CD4-positive, CD25-positive, alpha-beta regulatory T cell (primary cell): Measurements from ENCODE around the gene UBAP1L. TPM values are rescaled to one million over a fixed set of nuclear protein-coding genes. Genes with fewer than 3 reads are reported as not detected.
"Not testable (repeated sequence)": the region's sequence is repeated elsewhere in the genome, so short reads cannot be mapped to it uniquely, and the experiment has no call there.

ENCODE experiments used
- ATAC-seq, 2 donors: fragments of 150-1000 bp; cut with Tn5 transposase; one replicate each; pipeline ENCODE4 v1.10.0; 2021; ENCODE audit warnings: low read depth in 2 of 2, moderate number of reproducible peaks in 2 of 2, moderate library complexity in 1 of 2
- DNase-seq, 3 donors: peaks; one replicate each; pipeline versions ENCODE4 v3.0.0 to v3.0.0-alpha.2; 2012 to 2022; ENCODE audit warnings: mixed read lengths in 1 of 3
- H3K27ac ChIP-seq: one replicate; pipeline ENCODE4 v1.7.0; 2013; ENCODE audit warnings: mild to moderate bottlenecking, low read length; ENCODE audit not compliant: insufficient read depth, poor library complexity, severe bottlenecking
- H3K27me3 ChIP-seq: one replicate; pipeline ENCODE4 v1.7.0; 2013; ENCODE audit warnings: low read length; ENCODE audit not compliant: control insufficient read depth, insufficient read depth
- H3K36me3 ChIP-seq: one replicate; pipeline ENCODE4 v1.7.0; 2013; ENCODE audit warnings: mild to moderate bottlenecking, low read length, moderate library complexity; ENCODE audit not compliant: control insufficient read depth, insufficient read depth
- H3K4me1 ChIP-seq: 2 replicates; pipeline ENCODE4 v1.7.0; 2013; ENCODE audit warnings: mild to moderate bottlenecking, low read length; ENCODE audit not compliant: insufficient read depth, control insufficient read depth, poor library complexity, severe bottlenecking
- H3K4me3 ChIP-seq: one replicate; pipeline ENCODE4 v1.7.0; 2013; ENCODE audit warnings: low read depth, mild to moderate bottlenecking, low read length, moderate library complexity
- H3K9me3 ChIP-seq, 2 experiments: 1 replicate in 1 of 2; 2 replicates in 1 of 2; pipeline ENCODE4 v1.7.0; 2013; ENCODE audit warnings: low read length in 2 of 2, mild to moderate bottlenecking in 1 of 2, moderate library complexity in 1 of 2; ENCODE audit not compliant: control insufficient read depth in 2 of 2
- H3K27ac Mint-ChIP-seq, 3 donors: one replicate each; pipeline ENCODE4 v1.8.0; 2020 to 2022; ENCODE audit warnings: mild to moderate bottlenecking in 3 of 3, mixed read lengths in 3 of 3, moderate library complexity in 2 of 3
- H3K27me3 Mint-ChIP-seq: one replicate; pipeline ENCODE4 v1.8.0; 2022; ENCODE audit warnings: mild to moderate bottlenecking, mixed read lengths
- H3K36me3 Mint-ChIP-seq: one replicate; pipeline ENCODE4 v1.8.0; 2020; ENCODE audit warnings: mixed read lengths
- H3K4me1 Mint-ChIP-seq, 4 donors: one replicate each; pipeline ENCODE4 v1.8.0; 2020 to 2022; ENCODE audit warnings: mixed read lengths in 4 of 4, mild to moderate bottlenecking in 1 of 4
- H3K4me3 Mint-ChIP-seq, 4 donors: one replicate each; pipeline ENCODE4 v1.8.0; 2020 to 2022; ENCODE audit warnings: mild to moderate bottlenecking in 4 of 4, mixed read lengths in 4 of 4, moderate library complexity in 3 of 4
- H3K9me3 Mint-ChIP-seq, 7 donors: one replicate each; pipeline ENCODE4 v1.8.0; 2020 to 2022; ENCODE audit warnings: mixed read lengths in 7 of 7, mild to moderate bottlenecking in 3 of 7, moderate library complexity in 2 of 7
- polyA plus RNA-seq, 4 donors: library from polyadenylated mRNA; unstranded; fragments of 300-500 nt; fragmentation: Illumina TruSeq; gene quantifications; one replicate each; pipeline ENCODE4 v1.2.3, GENCODE V29; 2021
- total RNA-seq: library from RNA; stranded (reverse); gene quantifications from one replicate; pipeline ENCODE4 v1.2.3, GENCODE V29; 2022

UBAP1L gene
- total and polyA plus RNA-seq, 5 donors from 2014 or later: 0.08 to 10.1 (median 0.32) TPM; not detected in 1

DNA sequence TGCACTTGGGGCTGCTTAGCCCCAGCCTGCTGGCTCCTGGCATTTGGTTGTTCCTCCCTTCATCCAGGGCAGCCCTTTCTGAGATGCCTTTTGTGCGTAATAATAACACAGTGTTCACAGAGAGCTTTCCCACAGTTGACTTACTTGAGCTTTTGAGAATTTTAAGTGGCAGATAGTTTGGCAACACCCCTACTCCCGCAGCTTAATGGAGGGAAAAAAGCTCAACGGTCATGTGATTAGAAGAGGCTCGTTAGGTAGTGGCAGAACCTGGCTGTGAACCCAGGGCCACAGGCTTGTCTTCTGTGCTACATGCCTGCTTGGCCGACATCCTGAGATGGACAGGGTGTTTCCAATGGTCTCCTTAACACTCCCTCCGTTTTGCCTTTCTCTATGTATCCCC is 33.7 kb downstream of the UBAP1L start:
- ATAC-seq (no peak), DNase-seq (no peak)
- Mint-ChIP-seq H3K36me3 (no peaks in the 10 kb centered on the region), H3K27me3 (peaks cover 39% of the 10 kb centered on the region), H3K9me3 (peaks cover 0 to 3% (median 0%) of the 10 kb centered on the region in 7 donors), H3K4me3 (no peak overlapping the region), H3K27ac (no peak overlapping the region), H3K4me1 (peaks cover 0 to 19% (median 4%) of the 10 kb centered on the region in 4 donors)
- Histone ChIP-seq H3K27me3 (peaks cover 8% of the 10 kb centered on the region), H3K9me3 (no peaks in the 10 kb centered on the region), H3K36me3 (no peaks in the 10 kb centered on the region), H3K4me1 (peaks cover 9% of the 10 kb centered on the region), H3K27ac (no peak overlapping the region), H3K4me3 (no peak overlapping the region)

DNA sequence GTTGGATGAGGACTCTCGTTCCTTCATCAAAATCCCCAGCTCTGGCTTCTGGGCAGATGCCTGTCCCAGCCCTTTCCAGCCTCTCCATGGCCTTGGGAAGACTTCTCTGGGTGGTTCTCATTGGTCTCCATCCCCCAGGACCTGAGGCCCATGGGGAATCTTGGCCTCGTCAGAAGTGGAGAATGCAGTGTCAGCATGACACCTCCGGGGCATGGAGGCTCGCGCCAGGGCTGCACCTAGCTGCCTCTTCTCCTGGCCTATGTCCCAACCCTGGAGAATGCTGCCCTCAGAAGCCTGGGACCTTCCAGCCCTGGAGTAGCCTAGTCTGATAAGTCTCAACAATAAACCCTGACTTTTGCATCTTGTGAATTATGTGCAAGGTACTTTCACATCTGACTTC is 35.4 kb downstream of the UBAP1L start:
- Histone ChIP-seq H3K4me1 (peaks cover 9% of the 10 kb centered on the region), H3K36me3 (no peaks in the 10 kb centered on the region), H3K27me3 (peaks cover 8% of the 10 kb centered on the region), H3K9me3 (no peaks in the 10 kb centered on the region), H3K27ac (no peak overlapping the region), H3K4me3 (no peak overlapping the region)
- no peak for DNase-seq
- Mint-ChIP-seq H3K27me3 (peaks cover 36% of the 10 kb centered on the region), H3K36me3 (no peaks in the 10 kb centered on the region), H3K4me1 (peaks cover 0 to 19% (median 4%) of the 10 kb centered on the region in 4 donors), H3K4me3 (no peak overlapping the region), H3K27ac (no peak overlapping the region), H3K9me3 (peaks cover 0 to 3% (median 0%) of the 10 kb centered on the region in 7 donors)
- ATAC-seq: no peak

- H3K9me3 Mint-ChIP-seq: peaks cover 0 to 3% (median 0%) of the 10 kb centered on the region in 7 donors
- ATAC-seq (no peak), DNase-seq (peak; percentile 16 to 64 (median 36))
- no peak overlapping the region for H3K27ac Mint-ChIP-seq
- peaks cover 36% of the 10 kb centered on the region for H3K27me3 Mint-ChIP-seq
- Histone ChIP-seq H3K27me3 (peaks cover 3% of the 10 kb centered on the region), H3K4me3 (no peak overlapping the region), H3K27ac (no peak overlapping the region), H3K9me3 (no peaks in the 10 kb centered on the region), H3K36me3 (no peaks in the 10 kb centered on the region), H3K4me1 (peaks cover 9% of the 10 kb centered on the region)
- H3K4me3 Mint-ChIP-seq: peak overlapping the region in 3 of 4 donors; percentile 45 to 56 (median 56)
- peaks cover 0 to 19% (median 4%) of the 10 kb centered on the region in 4 donors for H3K4me1 Mint-ChIP-seq
- no peaks in the 10 kb centered on the region for H3K36me3 Mint-ChIP-seq
Observed at GRCh38 chr15:65077981-65078352, 37.0 kb downstream of the UBAP1L start.

- no peak overlapping the region for H3K27ac Mint-ChIP-seq
- H3K9me3 Mint-ChIP-seq: peaks cover 0 to 3% (median 0%) of the 10 kb centered on the region in 7 donors
- Histone ChIP-seq H3K9me3 (no peaks in the 10 kb centered on the region), H3K36me3 (no peaks in the 10 kb centered on the region), H3K4me3 (no peak overlapping the region), H3K27me3 (peaks cover 3% of the 10 kb centered on the region), H3K27ac (no peak overlapping the region), H3K4me1 (peaks cover 5% of the 10 kb centered on the region)
- no peaks in the 10 kb centered on the region for H3K36me3 Mint-ChIP-seq
- DNase-seq (no peak), ATAC-seq (no peak)
- H3K27me3 Mint-ChIP-seq: peaks cover 30% of the 10 kb centered on the region
- H3K4me1 Mint-ChIP-seq: peaks cover 0 to 13% (median 1%) of the 10 kb centered on the region in 4 donors
- peak overlapping the region in 2 of 4 donors; percentile 56 for H3K4me3 Mint-ChIP-seq
Observed at GRCh38 chr15:65077291-65077980, 37.6 kb downstream of the UBAP1L start.

DNA sequence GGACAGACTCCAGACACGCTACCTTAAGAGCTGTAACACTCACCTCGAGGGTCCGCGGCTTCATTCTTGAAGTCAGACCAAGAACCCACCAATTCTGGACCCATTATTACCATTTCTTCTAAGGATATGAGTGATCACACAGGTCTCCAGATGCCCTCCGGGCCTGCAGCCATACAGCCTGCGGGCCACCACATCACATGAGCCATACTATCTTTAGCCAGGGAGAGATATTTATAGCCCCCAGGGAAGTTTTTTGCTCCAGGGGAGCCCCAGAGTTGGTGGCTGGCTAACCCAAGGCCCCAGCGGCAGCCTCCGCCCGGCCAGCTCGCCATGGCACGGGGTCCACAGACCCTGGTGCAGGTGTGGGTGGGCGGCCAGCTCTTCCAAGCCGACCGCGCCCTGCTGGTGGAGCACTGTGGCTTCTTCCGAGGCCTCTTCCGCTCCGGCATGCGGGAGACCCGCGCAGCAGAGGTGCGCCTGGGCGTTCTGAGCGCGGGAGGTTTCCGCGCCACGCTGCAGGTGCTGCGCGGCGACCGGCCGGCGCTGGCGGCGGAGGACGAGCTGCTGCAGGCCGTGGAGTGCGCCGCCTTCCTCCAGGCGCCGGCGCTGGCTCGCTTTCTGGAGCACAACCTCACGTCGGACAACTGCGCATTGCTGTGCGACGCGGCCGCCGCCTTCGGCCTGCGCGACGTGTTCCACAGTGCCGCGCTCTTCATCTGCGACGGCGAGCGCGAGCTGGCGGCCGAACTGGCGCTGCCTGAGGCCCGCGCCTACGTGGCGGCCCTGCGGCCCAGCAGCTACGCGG is 38.3 kb downstream of the UBAP1L start, which contains the start of gene KBTBD13:
TSS of gene KBTBD13 (plus strand) at position 261 of the 805 bp plus-strand sequence. CDS start at position 331, 70 bp downstream.
- H3K27ac Mint-ChIP-seq: no peak within 1 kb of the TSS
- no peaks in the 10 kb centered on the region for H3K4me1 ChIP-seq
- H3K4me3 ChIP-seq: no peak within 1 kb of the TSS
- H3K9me3 ChIP-seq: no peaks in the 10 kb centered on the region
- H3K4me3 Mint-ChIP-seq: no peak within 1 kb of the TSS
- peaks cover 3% of the 10 kb centered on the region for H3K27me3 ChIP-seq
- H3K4me1 Mint-ChIP-seq: peaks cover 0 to 8% (median 0%) of the 10 kb centered on the region in 4 donors
- H3K27ac ChIP-seq: no peak within 1 kb of the TSS
- DNase-seq (no peak), ATAC-seq (no peak)
- H3K9me3 Mint-ChIP-seq: peaks cover 0 to 3% (median 0%) of the 10 kb centered on the region in 7 donors
- H3K36me3 Mint-ChIP-seq: no peaks in the 10 kb centered on the region
- H3K36me3 ChIP-seq: no peaks in the 10 kb centered on the region
- H3K27me3 Mint-ChIP-seq: peaks cover 27% of the 10 kb centered on the region

DNA sequence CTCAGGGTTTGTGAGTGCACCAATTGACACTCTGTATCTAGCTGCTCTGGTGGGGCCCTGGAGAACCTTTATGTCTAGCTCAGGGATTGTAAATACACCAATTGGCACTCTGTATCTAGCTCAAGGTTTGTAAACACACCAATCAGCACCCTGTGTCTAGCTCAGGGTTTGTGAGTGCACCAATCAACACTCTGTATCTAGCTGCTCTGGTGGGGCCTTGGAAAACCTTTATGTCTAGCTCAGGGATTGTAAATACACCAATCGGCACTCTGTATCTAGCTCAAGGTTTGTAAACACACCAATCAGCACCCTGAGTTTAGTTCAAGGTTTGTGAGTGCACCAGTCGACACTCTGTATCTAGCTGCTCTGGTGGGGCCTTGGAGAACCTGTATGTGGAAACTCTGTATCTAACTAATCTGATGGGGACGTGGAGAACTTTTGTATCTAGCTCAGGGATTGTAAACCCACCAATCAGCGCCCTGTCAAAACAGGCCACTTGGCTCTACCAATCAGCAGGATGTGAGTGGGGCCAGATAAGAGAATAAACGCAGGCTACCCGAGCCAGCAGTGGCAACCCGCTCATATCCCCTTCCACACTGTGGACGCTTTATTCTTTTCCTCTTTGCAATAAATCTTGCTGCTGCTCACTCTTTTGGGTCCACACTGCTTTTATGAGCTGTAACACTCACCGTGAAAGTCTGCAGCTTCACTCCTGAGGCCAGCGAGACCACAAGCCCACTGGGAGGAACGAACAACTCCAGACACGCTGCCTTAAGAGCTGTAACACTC is 39.2 kb downstream of the UBAP1L start:
- H3K9me3 Mint-ChIP-seq, ATAC-seq, H3K36me3 ChIP-seq, H3K4me1 ChIP-seq, H3K27me3 ChIP-seq, H3K27ac ChIP-seq, DNase-seq, H3K4me3 Mint-ChIP-seq, H3K27ac Mint-ChIP-seq, H3K9me3 ChIP-seq, H3K36me3 Mint-ChIP-seq, H3K4me1 Mint-ChIP-seq, H3K4me3 ChIP-seq: not testable (repeated sequence)
- H3K27me3 Mint-ChIP-seq: peaks cover 19% of the 10 kb centered on the region

- not testable (repeated sequence) for H3K27me3 ChIP-seq, H3K4me1 Mint-ChIP-seq, ATAC-seq, H3K4me1 ChIP-seq, H3K4me3 ChIP-seq, H3K27ac ChIP-seq, H3K36me3 ChIP-seq, H3K27ac Mint-ChIP-seq, H3K9me3 ChIP-seq, DNase-seq, H3K36me3 Mint-ChIP-seq, H3K4me3 Mint-ChIP-seq, H3K9me3 Mint-ChIP-seq
- H3K27me3 Mint-ChIP-seq: peaks cover 13% of the 10 kb centered on the region
Observed at GRCh38 chr15:65074946-65075345, 40.1 kb downstream of the UBAP1L start.
